Mucosa of rectum (tissue), 2 donors: ENCODE measurements around the gene OR56B4.
"Not testable (repeated sequence)": the region's sequence is repeated elsewhere in the genome, so short reads cannot be mapped to it uniquely, and the experiment has no call there.

Source experiments
- H3K27ac ChIP-seq, 2 donors: one replicate each; pipeline ENCODE4 v1.7.0; 2013; ENCODE audit warnings: inconsistent platforms in 2 of 2, low read depth in 2 of 2, low read length in 2 of 2
- H3K27me3 ChIP-seq, 2 donors: one replicate each; pipeline ENCODE4 v1.7.0; 2013; ENCODE audit warnings: low read length in 2 of 2; ENCODE audit not compliant: control insufficient read depth in 2 of 2, insufficient read depth in 2 of 2
- H3K36me3 ChIP-seq, 2 donors: one replicate each; pipeline ENCODE4 v1.7.0; 2013; ENCODE audit warnings: low read length in 2 of 2; ENCODE audit not compliant: control insufficient read depth in 2 of 2, insufficient read depth in 2 of 2
- H3K4me1 ChIP-seq, 2 donors: one replicate each; pipeline ENCODE4 v1.7.0; 2013; ENCODE audit warnings: low read length in 2 of 2, mild to moderate bottlenecking in 1 of 2; ENCODE audit not compliant: control insufficient read depth in 2 of 2, insufficient read depth in 2 of 2
- H3K4me3 ChIP-seq, 2 donors: one replicate each; pipeline ENCODE4 v1.7.0; 2013; ENCODE audit warnings: low read length in 2 of 2
- H3K9ac ChIP-seq, 2 donors: one replicate each; pipeline ENCODE4 v1.7.0; 2013; ENCODE audit warnings: low read length in 2 of 2, low read depth in 1 of 2, mild to moderate bottlenecking in 1 of 2
- H3K9me3 ChIP-seq, 2 donors: one replicate each; pipeline ENCODE4 v1.7.0; 2013; ENCODE audit warnings: low read length in 2 of 2; ENCODE audit not compliant: control insufficient read depth in 2 of 2
- donor health status: healthy.
- donor health status: Normal muscosa, but diverticular disease.

OR56B4 gene

GRCh38 chr11:6107384-6107783, at the start of gene OR56B4:
Gene OR56B4 (plus strand): TSS chr11:6107684. CDS start chr11:6107779, 95 bp downstream.
- not testable (repeated sequence) for H3K4me3 ChIP-seq, H3K27ac ChIP-seq, H3K36me3 ChIP-seq, H3K27me3 ChIP-seq, H3K4me1 ChIP-seq, H3K9ac ChIP-seq, H3K9me3 ChIP-seq

GRCh38 chr11:6061475-6061874, 46.0 kb upstream of the OR56B4 start:
- H3K27ac ChIP-seq: no peak overlapping the region

GRCh38 chr11:6062691-6063358, 44.7 kb upstream of the OR56B4 start:
- no peak overlapping the region for H3K9ac ChIP-seq

More at GRCh38 chr11:6061475-6061874, 46.0 kb upstream of the OR56B4 start:
- no peak overlapping the region for H3K9ac ChIP-seq
- no peak overlapping the region for H3K4me3 ChIP-seq
- H3K36me3 ChIP-seq: no peaks in the 10 kb centered on the region
- H3K9me3 ChIP-seq: no peaks in the 10 kb centered on the region
- H3K27me3 ChIP-seq: no peaks in the 10 kb centered on the region
- H3K4me1 ChIP-seq: no peaks in the 10 kb centered on the region

GRCh38 chr11:6067502-6067901, 40.0 kb upstream of the OR56B4 start:
- no peak overlapping the region for H3K4me3 ChIP-seq
- no peaks in the 10 kb centered on the region for H3K4me1 ChIP-seq

More at GRCh38 chr11:6062691-6063358, 44.7 kb upstream of the OR56B4 start:
- Histone ChIP-seq H3K27me3 (no peaks in the 10 kb centered on the region), H3K27ac (no peak overlapping the region), H3K9me3 (no peaks in the 10 kb centered on the region), H3K4me1 (no peaks in the 10 kb centered on the region), H3K4me3 (no peak overlapping the region), H3K36me3 (no peaks in the 10 kb centered on the region)

GRCh38 chr11:6076443-6076842, 31.0 kb upstream of the OR56B4 start:
- not testable (repeated sequence) for H3K9ac ChIP-seq, H3K36me3 ChIP-seq, H3K9me3 ChIP-seq, H3K4me3 ChIP-seq, H3K27ac ChIP-seq, H3K27me3 ChIP-seq, H3K4me1 ChIP-seq

More at GRCh38 chr11:6067502-6067901, 40.0 kb upstream of the OR56B4 start:
- no peaks in the 10 kb centered on the region for H3K27me3 ChIP-seq
- no peak overlapping the region for H3K9ac ChIP-seq
- no peaks in the 10 kb centered on the region for H3K9me3 ChIP-seq
- no peaks in the 10 kb centered on the region for H3K36me3 ChIP-seq
- H3K27ac ChIP-seq: no peak overlapping the region

- Histone ChIP-seq H3K36me3 (no peaks in the 10 kb centered on the region), H3K4me1 (no peaks in the 10 kb centered on the region), H3K4me3 (no peak overlapping the region), H3K9ac (no peak overlapping the region), H3K27me3 (no peaks in the 10 kb centered on the region), H3K9me3 (no peaks in the 10 kb centered on the region), H3K27ac (no peak overlapping the region)
These were observed 29.8 kb upstream of the OR56B4 start for GRCh38 chr11:6077723-6078122.

GRCh38 chr11:6079463-6079862, 28.0 kb upstream of the OR56B4 start:
- H3K4me1 ChIP-seq: no peaks in the 10 kb centered on the region
- no peaks in the 10 kb centered on the region for H3K36me3 ChIP-seq
- no peak overlapping the region for H3K4me3 ChIP-seq
- no peaks in the 10 kb centered on the region for H3K27me3 ChIP-seq
- H3K27ac ChIP-seq: no peak overlapping the region
- H3K9ac ChIP-seq: no peak overlapping the region
- no peaks in the 10 kb centered on the region for H3K9me3 ChIP-seq

GRCh38 chr11:6083129-6083528, 24.4 kb upstream of the OR56B4 start:
- H3K4me3 ChIP-seq: no peak overlapping the region
- H3K36me3 ChIP-seq: no peaks in the 10 kb centered on the region
- no peak overlapping the region for H3K9ac ChIP-seq
- no peaks in the 10 kb centered on the region for H3K9me3 ChIP-seq
- H3K27ac ChIP-seq: no peak overlapping the region
- no peaks in the 10 kb centered on the region for H3K4me1 ChIP-seq
- no peaks in the 10 kb centered on the region for H3K27me3 ChIP-seq

GRCh38 chr11:6084587-6084986, 22.9 kb upstream of the OR56B4 start:
- Histone ChIP-seq H3K36me3 (no peaks in the 10 kb centered on the region), H3K4me1 (no peaks in the 10 kb centered on the region), H3K27me3 (no peaks in the 10 kb centered on the region), H3K9me3 (no peaks in the 10 kb centered on the region), H3K4me3 (no peak overlapping the region), H3K9ac (no peak overlapping the region), H3K27ac (no peak overlapping the region)

GRCh38 chr11:6094186-6094585, 13.3 kb upstream of the OR56B4 start:
- Histone ChIP-seq H3K4me1 (no peaks in the 10 kb centered on the region), H3K9ac (no peak overlapping the region), H3K27ac (no peak overlapping the region), H3K9me3 (no peaks in the 10 kb centered on the region), H3K4me3 (no peak overlapping the region), H3K36me3 (no peaks in the 10 kb centered on the region), H3K27me3 (no peaks in the 10 kb centered on the region)
